Smooth muscle cell (in vitro differentiated cells): ENCODE measurements around the gene MAGEB4. TPM values are rescaled to one million over a fixed set of nuclear protein-coding genes. Genes with fewer than 3 reads are reported as not detected.
A peak's percentile ranks its signal among the peaks of the same experiment; 100 is the strongest.
"Not testable (repeated sequence)": the region's sequence is repeated elsewhere in the genome, so short reads cannot be mapped to it uniquely, and the experiment has no call there.

ENCODE experiments used
- DNase-seq: peaks from one replicate; lab custom pipeline; 2025; ENCODE audit not compliant: unreplicated experiment; lab: John Stamatoyannopoulos, UW
- H2AFZ ChIP-seq: fragments of 200-600 bp; sonication (generic); 2 replicates; pipeline ENCODE4 v1.6.0; 2016; ENCODE audit warnings: antibody characterized with exemption, low read depth, mild to moderate bottlenecking
- H3F3A ChIP-seq: fragments of 200-600 bp; sonication (generic); 2 replicates; pipeline ENCODE4 v1.6.0; 2017; ENCODE audit warnings: antibody characterized with exemption, low read depth
- H3K27ac ChIP-seq: fragments of 200-600 bp; sonication (generic); 2 replicates; pipeline ENCODE4 v1.5.1; 2016; ENCODE audit warnings: low read depth, mild to moderate bottlenecking
- H3K27me3 ChIP-seq: fragments of 200-600 bp; sonication (generic); 2 replicates; pipeline ENCODE4 v1.6.1; 2016; ENCODE audit warnings: low read depth, mild to moderate bottlenecking
- H3K36me3 ChIP-seq: fragments of 200-600 bp; sonication (generic); 2 replicates; pipeline ENCODE4 v1.5.1; 2016; ENCODE audit warnings: low read depth
- H3K4me1 ChIP-seq: fragments of 200-600 bp; sonication (generic); 2 replicates; pipeline ENCODE4 v1.5.1; 2016; ENCODE audit warnings: low read depth
- H3K4me2 ChIP-seq: fragments of 200-600 bp; sonication (generic); 2 replicates; pipeline ENCODE4 v1.6.0; 2016; ENCODE audit warnings: mild to moderate bottlenecking
- H3K4me3 ChIP-seq: fragments of 200-600 bp; sonication (generic); 2 replicates; pipeline ENCODE4 v1.5.1; 2016; ENCODE audit warnings: mild to moderate bottlenecking
- H3K79me2 ChIP-seq: fragments of 200-600 bp; sonication (generic); 2 replicates; pipeline ENCODE4 v1.6.0; 2016; ENCODE audit warnings: low read depth, mild to moderate bottlenecking
- H3K9ac ChIP-seq: fragments of 200-600 bp; sonication (generic); 2 replicates; pipeline ENCODE4 v1.6.0; 2016; ENCODE audit warnings: low read depth
- H3K9me3 ChIP-seq: fragments of 200-600 bp; sonication (generic); replicated peaks from 2 replicates; pipeline ENCODE4 v1.5.1; 2016; ENCODE audit warnings: low read depth
- H4K20me1 ChIP-seq: fragments of 200-600 bp; sonication (generic); 2 replicates; pipeline ENCODE4 v1.6.0; 2016; ENCODE audit warnings: low read depth
- WGBS: methylation state at CpG from one replicate; pipeline ENCODE4 v1.1.7; 2016; ENCODE audit warnings: low lambda C conversion rate; 5-methylcytosine and 5-hydroxymethylcytosine counted together
- polyA plus RNA-seq: library from polyadenylated mRNA; unstranded; fragments of >200 nt; fragmentation: Nextera tagmentation; extraction: Ambion mirVana; gene quantifications from 2 replicates; pipeline ENCODE4 v1.2.1, GENCODE V29; 2016
- total RNA-seq: library from RNA; depleted of rRNA; stranded (reverse); fragments of >200 nt; gene quantifications from 2 replicates; pipeline ENCODE4 v1.2.3, GENCODE V29; 2014
- TF ChIP-seq, protein P1 (sequence below): fragments of 200-600 bp; sonication (generic); IDR thresholded peaks from 2 replicates; pipeline ENCODE4 v1.5.1; 2017; ENCODE audit warnings: borderline replicate concordance, mild to moderate bottlenecking, antibody characterized with exemption; ENCODE audit not compliant: insufficient read depth, poor library complexity, severe bottlenecking

The MAGEB4 gene, protein sequence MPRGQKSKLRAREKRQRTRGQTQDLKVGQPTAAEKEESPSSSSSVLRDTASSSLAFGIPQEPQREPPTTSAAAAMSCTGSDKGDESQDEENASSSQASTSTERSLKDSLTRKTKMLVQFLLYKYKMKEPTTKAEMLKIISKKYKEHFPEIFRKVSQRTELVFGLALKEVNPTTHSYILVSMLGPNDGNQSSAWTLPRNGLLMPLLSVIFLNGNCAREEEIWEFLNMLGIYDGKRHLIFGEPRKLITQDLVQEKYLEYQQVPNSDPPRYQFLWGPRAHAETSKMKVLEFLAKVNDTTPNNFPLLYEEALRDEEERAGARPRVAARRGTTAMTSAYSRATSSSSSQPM
- total RNA-seq (0.18 and 0.36 TPM in 2 replicates), polyA plus RNA-seq (not detected in 2 replicates)

DNA sequence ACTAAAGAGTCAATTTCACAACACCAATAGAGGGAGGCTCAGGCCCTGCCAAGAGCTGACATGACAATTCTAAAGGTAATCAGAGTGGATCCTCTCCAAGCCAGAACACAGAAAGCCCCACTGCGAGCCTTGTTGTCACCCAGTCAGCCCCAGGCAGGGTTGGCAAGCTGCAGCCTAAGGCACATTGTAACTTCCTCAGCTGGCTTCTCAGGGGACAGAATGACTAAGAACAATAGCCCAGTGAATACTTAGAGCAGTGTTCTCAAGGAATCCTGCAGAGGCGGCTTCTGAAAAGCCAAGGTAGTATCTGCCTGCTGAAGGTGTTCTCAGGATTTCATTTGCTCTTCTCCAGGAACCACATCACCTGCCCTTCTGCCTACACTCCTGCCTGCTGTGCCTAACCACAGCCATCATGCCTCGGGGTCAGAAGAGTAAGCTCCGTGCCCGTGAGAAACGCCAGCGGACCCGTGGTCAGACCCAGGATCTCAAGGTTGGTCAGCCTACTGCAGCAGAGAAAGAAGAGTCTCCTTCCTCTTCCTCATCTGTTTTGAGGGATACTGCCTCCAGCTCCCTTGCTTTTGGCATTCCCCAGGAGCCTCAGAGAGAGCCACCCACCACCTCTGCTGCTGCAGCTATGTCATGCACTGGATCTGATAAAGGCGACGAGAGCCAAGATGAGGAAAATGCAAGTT lies at the start of gene MAGEB4:
TSS of gene MAGEB4 (plus strand) at position 277 of the 692 bp plus-strand sequence. CDS start at position 413, 136 bp downstream.
- H3K9me3 ChIP-seq, result no peaks in the 10 kb centered on the region
- TF ChIP-seq, protein P1, sequence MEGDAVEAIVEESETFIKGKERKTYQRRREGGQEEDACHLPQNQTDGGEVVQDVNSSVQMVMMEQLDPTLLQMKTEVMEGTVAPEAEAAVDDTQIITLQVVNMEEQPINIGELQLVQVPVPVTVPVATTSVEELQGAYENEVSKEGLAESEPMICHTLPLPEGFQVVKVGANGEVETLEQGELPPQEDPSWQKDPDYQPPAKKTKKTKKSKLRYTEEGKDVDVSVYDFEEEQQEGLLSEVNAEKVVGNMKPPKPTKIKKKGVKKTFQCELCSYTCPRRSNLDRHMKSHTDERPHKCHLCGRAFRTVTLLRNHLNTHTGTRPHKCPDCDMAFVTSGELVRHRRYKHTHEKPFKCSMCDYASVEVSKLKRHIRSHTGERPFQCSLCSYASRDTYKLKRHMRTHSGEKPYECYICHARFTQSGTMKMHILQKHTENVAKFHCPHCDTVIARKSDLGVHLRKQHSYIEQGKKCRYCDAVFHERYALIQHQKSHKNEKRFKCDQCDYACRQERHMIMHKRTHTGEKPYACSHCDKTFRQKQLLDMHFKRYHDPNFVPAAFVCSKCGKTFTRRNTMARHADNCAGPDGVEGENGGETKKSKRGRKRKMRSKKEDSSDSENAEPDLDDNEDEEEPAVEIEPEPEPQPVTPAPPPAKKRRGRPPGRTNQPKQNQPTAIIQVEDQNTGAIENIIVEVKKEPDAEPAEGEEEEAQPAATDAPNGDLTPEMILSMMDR, result no peak
- no peaks in the 10 kb centered on the region for H3K79me2 ChIP-seq
- no peaks in the 10 kb centered on the region for H3K27me3 ChIP-seq
- no peak within 1 kb of the TSS for H3K4me2 ChIP-seq
- no peak within 1 kb of the TSS for H3K9ac ChIP-seq
- H3F3A ChIP-seq, result no peaks in the 10 kb centered on the region
- H3K36me3 ChIP-seq, result no peaks in the 10 kb centered on the region
- H4K20me1 ChIP-seq, result no peaks in the 10 kb centered on the region
- DNase-seq, result no peak
- WGBS, result 85% methylated on average over 10 of the region's 10 CpGs
- no peak within 1 kb of the TSS for H3K4me3 ChIP-seq
- H3K27ac ChIP-seq, result no peak within 1 kb of the TSS
- no peak within 1 kb of the TSS for H2AFZ ChIP-seq
- no peaks in the 10 kb centered on the region for H3K4me1 ChIP-seq

DNA sequence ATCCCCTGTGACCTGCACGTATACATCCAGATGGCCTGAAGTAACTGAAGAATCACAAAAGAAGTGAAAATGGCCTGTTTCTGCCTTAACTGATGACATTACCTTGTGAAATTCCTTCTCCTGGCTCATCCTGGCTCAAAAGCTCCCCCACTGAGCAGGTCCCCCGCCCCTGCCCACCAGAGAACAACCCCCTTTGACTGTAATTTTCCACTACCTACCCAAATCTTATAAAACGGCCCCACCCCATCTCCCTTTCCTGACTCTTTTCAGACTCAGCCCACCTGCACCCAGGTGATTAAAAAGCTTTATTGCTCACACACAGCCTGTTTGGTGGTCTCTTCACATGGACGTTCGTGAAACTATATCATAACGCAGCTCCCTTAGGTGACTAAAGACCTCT lies 47.9 kb upstream of the MAGEB4 start:
- H3F3A ChIP-seq, H3K4me3 ChIP-seq, H3K9ac ChIP-seq, H3K27ac ChIP-seq, H4K20me1 ChIP-seq, H3K36me3 ChIP-seq, H3K4me1 ChIP-seq, H3K9me3 ChIP-seq, H2AFZ ChIP-seq, H3K4me2 ChIP-seq, DNase-seq, H3K79me2 ChIP-seq, H3K27me3 ChIP-seq: not testable (repeated sequence)
- WGBS, result 66% methylated on average over 6 of the region's 6 CpGs

DNA sequence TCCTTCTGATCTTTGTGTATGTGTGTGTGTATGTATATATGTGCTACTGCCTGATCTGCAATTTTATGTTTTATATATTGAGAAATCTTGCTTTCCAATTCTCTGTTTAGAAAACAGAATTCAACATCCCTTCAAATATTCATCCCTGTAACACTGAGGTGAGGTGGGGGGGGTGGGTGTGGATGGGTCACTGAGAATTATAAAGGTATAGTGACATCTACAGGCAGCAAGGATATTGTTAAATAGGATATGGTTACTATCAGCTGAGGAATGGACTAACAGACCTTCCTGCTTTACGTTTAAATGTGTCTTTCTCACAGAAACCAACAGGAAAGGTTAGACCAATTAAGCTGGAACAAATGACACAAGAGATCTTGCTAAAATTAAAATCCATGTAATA lies 45.5 kb upstream of the MAGEB4 start:
- Histone ChIP-seq H4K20me1 (no peaks in the 10 kb centered on the region), H3K36me3 (no peaks in the 10 kb centered on the region), H3K9me3 (no peaks in the 10 kb centered on the region), H2AFZ (peak overlapping the region; percentile 49), H3K4me2 (no peak overlapping the region), H3F3A (no peaks in the 10 kb centered on the region), H3K4me3 (no peak overlapping the region), H3K9ac (no peak overlapping the region), H3K27me3 (no peaks in the 10 kb centered on the region), H3K79me2 (no peaks in the 10 kb centered on the region), H3K4me1 (no peaks in the 10 kb centered on the region), H3K27ac (no peak overlapping the region)
- DNase-seq, result no peak
- TF ChIP-seq, protein P1, result peak; percentile 30
- WGBS, result 33% methylated on average over 1 of the region's 1 CpG

DNA sequence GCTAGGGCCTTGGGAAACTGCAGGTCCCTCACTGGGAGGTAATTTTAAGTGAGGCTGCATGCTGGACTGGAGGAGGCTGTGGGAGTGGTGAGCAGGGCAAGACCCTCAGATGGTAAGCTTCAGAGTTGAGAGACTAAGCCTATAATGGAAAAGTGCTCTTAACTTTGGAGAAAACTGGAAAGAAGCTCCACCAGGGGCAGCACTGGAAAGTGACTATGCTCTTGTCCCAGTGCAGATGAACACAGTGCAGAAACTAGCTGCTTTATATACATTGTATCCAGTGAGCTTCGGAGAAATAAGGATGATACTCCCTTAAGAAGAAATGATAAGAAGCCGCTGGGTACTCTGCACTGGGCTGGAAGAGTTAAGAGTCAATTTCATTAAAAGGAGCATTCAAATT lies 29.6 kb upstream of the MAGEB4 start:
- TF ChIP-seq, protein P1, result no peak
- Histone ChIP-seq H3F3A (no peaks in the 10 kb centered on the region), H3K79me2 (no peaks in the 10 kb centered on the region), H3K9me3 (no peaks in the 10 kb centered on the region), H3K9ac (no peak overlapping the region), H4K20me1 (no peaks in the 10 kb centered on the region), H3K36me3 (no peaks in the 10 kb centered on the region), H3K4me1 (no peaks in the 10 kb centered on the region), H2AFZ (no peak overlapping the region), H3K27ac (no peak overlapping the region), H3K27me3 (no peaks in the 10 kb centered on the region), H3K4me2 (no peak overlapping the region), H3K4me3 (no peak overlapping the region)
- DNase-seq, result no peak
- 69% methylated on average over 2 of the region's 2 CpGs for WGBS
